NCI-H2196 treated with DMSO at 0.1 percent for 48 hours (cell line): ENCODE results near the gene SSNA1.

Experiments
- DNase-seq: peaks from one replicate; lab custom pipeline; 2025; ENCODE audit not compliant: unreplicated experiment; lab: John Stamatoyannopoulos, UW

SSNA1 gene

DNA sequence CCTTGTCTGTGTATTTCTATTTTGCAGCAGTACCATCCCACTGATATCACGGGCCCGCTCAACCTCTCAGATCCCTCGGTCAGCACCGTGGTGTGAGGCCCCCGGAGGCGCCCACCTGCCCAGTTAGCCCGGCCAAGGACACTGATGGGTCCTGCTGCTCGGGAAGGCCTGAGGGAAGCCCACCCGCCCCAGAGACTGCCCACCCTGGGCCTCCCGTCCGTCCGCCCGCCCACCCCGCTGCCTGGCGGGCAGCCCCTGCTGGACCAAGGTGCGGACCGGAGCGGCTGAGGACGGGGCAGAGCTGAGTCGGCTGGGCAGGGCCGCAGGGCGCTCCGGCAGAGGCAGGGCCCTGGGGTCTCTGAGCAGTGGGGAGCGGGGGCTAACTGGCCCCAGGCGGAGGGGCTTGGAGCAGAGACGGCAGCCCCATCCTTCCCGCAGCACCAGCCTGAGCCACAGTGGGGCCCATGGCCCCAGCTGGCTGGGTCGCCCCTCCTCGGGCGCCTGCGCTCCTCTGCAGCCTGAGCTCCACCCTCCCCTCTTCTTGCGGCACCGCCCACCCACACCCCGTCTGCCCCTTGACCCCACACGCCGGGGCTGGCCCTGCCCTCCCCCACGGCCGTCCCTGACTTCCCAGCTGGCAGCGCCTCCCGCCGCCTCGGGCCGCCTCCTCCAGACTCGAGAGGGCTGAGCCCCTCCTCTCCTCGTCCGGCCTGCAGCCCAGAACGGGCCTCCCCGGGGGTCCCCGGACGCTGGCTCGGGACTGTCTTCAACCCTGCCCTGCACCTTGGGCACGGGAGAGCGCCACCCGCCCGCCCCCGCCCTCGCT is 20.5 kb upstream of the SSNA1 start:
- DNase-seq: peak; percentile 44

DNA sequence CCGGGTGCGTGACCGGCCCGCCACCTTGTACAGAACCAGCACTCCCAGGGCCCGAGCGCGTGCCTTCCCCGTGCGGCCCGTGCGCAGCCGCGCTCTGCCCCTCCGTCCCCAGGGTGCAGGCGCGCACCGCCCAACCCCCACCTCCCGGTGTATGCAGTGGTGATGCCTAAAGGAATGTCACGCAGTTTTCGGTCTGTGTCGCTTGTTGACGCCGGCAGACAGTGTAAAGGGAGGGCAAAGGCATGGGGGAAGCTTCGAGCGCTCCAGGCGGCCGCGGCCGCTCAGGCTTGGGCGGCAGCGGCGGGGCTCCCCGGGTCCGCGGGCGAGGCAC is 19.9 kb upstream of the SSNA1 start:
- DNase-seq: no peak

DNA sequence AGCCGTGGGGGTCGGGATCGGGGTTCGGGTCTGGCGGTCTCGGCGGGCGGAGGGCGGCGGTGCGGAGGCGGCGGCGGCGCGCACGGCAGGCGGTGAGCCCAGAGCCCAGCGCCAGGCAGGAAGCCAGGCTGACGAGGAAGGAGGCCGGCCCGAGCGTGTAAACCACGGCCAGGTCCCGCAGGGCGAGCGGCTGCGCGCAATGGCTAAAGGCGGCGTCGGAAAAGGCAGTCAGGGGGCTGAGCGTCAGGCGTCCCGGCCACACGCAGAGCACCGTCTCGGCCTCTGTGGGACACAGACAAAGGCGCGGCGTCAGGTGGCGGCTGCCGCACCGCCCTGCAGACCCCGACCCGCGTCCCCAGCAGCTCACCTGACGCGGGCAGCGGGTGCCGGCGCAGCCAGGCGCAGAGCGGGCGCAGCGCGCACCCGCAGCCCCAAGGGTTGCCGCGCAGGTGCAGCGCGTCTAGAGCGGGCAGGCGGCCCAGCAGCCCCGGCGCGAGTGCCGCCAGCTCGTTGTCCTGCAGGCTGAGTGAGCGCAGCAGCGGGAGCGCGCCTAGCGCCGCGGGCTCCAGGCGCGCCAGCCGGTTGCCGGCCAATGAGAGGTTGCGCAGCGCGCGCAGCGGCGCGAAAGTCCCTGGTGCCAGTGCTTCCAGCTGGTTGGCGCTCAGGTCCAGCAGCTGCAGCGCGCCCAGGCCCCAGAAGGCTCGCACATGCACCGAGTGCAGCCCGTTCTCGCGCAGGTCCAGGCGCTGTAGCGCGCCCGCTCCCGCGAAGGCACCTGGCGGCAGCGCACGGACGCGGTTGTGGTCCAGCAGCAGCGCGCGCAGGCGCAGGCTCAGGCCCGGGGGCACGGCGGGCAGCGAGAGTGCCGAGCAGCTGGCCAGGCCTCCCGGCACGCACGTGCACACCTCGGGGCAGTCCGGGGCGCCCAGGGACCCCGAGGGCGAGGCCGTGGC is 19.3 kb upstream of the SSNA1 start:
- peak; percentile 90 for DNase-seq

DNA sequence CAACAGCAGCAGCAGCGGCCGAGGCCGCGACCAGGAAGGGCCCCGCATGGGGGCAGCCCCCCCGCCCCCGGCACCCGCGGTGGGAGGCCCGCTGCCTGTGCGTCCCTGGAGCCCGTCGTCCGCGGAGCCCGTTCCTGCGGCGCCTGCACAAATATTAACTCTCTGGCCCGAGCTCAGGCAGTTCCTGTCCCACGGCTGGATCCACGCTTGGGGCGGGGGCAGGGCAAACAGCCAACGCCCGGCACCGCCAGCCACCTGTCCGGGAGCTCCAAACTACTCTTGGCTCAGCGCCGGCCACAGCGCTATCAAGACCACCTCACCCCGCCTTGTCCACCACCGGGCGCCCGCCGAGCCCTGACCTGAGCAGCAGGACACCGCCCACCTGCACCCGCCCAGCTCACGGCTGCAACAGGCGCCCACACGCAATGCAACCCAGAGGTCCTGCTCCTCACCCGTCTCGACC is 18.5 kb upstream of the SSNA1 start, which contains the start of gene LRRC26:
Gene LRRC26 (minus strand): TSS at position 156 of the 463 bp plus-strand sequence. CDS start 108 bp downstream, at position 48.
- no peak for DNase-seq

DNA sequence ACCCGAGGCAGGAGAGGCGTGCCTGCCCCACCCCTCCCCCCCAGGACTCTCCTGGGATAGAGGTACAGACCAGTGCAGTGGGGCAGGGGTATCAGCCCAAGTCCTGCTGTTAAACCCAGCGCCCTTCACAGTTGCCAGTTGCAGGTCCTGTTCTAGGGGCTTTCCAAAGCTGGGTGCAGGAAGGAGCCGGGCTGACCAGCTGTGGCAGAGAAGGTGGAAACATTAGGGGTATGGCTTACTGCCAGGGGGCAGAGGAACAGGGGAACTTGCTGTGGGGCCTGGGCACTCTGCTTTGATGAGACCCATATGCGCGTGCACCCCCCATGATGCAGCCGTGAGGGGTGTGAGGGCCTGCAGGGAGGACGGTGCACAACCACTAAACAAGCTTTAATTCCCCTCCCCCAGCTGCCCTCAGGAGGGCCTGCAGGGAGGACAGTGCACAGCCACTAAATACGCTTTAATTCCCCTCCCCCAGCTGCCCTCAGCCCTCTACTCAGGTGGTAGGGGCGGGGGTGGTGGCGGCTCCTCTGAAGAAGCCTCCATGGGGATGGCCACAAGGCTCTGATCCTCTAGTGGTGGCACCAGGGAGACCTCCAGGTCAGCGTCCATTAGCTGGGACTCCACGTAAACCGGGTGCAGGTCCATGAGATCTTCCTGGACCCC is 17.9 kb upstream of the SSNA1 start:
- no peak for DNase-seq

DNA sequence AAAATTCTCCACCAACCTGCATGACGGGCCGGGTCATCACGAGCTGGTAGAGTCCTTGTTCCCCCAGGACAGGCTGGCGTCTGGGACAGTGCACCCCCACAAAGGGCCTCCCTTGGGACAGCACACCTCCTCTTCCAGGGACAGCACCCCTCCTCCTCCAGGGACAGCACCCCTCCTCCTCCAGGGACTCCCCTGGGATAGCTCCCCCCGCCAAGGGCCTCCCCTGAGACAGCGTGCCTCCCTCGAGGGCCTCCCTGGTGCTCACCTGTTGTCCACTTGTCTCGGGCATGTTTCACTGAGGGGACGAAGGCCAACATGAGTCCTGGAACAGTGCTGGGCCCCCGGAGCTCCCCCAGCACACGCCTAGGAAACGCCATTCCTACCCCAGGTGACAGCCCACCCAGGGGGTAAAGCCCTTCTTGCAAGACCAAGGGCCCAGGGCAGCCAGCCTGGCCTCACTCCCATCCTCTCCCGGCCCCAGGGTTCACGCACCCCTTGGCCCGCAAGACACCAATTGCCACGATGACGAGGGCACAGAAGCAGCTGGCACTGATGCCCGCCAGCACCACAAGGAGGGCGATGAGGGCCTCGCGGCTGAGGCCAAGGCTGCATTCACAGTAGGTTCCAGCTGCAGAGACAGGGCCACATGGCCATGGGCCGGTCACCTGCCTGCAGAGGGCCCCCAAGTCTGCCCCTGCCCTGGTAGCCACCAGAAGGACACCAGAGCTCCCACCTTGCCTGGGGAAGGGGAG is 17.2 kb upstream of the SSNA1 start:
- DNase-seq: no peak

DNA sequence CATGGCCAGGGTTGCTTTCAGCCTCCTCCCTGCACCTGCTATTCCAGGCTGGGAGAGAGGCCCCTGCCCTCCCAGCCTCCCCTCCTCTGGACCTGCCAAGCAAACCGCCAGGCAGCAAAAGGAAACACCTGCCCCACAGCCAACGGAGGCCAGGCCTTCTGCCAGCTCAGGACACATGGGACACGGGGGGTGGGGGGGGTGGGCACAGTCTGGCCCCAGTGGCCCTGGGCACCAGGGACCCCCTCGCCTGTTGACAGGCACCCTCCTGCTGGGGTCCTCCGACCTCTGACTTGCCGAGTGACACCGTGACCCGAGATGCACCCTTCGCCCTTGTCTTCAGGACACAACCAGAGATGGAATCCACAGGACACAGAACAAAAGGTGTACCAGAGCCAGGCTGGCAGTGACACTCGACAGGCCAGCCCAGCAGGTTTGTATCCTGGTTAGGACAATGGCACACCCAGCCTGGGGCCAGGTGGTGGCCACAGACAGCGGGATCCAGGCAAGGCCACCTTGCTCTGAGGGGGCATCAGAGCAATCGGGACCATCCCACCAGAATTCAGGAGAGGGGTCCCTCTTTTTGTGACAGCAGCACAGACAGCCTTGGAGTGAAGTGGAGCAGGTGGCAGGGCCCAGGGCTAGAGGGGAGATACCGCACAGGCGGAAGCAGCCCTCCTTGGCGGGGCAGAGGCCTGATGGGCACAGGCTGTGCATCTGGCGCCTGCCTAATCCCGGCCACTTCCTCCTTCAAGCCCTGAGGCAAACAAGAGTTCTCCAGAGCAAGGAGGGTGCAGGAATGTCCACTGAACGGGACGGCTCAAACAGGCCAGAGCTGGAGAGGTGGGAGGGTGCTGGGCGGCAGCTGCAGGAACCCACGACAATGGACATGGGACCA is 15.3 kb upstream of the SSNA1 start:
- peak; percentile 37 for DNase-seq

DNA sequence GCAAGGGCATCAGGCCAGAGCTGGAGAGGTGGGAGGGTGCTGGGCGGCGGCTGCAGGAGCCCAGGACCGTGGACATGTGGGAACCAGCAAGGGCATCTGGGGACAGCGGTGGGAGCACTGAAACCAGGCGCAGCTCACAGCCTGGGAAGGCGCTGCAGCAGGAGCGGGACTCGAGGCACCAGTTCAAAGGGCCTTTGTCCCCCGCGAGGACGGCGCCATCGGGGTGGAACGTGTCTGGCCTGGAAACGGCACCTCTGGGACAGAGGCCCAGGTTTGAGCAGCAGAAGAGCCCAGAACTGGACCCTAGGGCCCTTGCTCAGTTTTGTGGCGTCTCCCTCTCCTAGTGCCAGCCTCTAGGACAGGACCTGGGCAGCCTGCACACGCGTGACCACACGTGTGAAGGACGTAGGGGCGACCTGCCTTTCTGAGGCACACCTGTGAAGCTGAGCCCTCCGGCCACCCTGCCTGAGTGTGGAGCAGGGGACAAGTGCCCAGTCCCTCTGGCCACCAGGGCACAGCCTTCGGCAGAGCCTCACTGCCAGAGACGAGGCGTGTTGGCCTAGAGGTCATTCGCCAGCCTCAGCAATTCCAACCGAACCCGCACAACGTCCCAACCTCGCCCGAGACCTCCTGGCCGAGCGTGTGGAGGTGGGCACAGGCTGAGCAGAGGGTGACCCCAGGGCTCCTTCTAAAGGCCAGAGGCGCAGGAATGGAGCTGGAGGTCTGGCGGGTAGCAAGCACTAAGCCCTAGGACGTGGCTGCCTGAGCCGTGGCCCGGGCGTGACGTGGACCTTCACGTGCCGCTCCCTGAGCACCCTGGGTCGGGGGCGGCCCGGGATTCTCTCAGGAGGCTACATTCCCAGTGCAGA is 14.4 kb upstream of the SSNA1 start:
- no peak for DNase-seq

DNA sequence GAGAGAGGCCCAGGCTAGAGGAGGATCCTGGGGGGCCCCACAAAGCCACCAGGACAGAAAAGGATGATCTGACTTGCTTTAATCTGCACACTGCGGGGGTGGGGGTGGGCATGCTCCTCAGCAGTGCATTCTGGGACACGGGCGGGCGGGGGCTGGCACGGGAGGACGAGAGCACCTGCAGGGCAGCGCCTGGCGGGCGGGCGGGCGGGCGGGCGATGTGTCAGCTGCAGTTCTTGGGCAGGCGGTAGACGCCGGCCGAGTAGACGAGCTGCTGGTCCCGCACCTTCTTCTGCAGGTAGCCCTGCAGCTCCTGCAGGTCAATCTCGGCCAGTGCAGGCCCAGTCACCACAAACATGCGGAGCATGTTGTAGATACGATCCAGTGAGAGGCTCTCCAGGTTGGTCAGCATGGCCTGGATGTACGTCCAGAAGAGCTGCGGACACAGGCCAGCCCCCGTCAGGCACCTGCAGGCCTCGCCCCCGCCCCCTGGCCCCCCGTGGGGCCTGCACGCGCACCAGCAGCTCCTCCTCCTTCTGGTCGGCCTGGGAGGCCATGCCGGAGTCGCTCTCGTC is 13.7 kb upstream of the SSNA1 start:
- DNase-seq: no peak

DNA sequence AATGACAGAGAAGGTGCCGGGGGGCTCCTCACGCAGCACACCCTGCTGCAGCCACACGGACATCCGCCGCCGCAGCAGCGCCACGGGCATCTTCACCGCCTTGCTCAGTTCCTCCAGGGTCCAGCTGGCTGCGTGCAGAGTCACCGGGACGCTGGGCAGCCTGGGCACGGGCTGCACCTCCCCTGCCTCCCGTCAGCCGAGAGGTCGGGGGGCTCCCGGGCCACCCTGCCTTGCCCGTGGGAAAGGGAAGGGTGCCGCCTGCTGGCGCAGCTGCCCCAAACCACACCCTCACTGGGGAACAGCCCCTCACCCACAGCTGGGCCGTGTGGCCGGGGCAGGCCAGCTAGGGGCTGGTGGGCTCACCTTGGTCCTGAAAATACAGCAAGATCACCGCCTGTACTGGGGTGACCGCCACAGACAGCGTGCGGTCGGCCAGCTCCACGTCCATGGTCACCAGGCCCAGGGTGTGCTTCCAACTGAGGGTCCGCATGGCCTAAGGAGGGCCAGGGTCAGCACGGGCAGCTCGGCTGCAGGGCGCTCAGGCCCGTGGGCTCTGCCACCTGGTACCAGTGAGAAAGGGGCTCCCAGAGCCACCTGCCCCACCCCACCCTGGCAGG is 13.0 kb upstream of the SSNA1 start:
- DNase-seq: no peak

DNA sequence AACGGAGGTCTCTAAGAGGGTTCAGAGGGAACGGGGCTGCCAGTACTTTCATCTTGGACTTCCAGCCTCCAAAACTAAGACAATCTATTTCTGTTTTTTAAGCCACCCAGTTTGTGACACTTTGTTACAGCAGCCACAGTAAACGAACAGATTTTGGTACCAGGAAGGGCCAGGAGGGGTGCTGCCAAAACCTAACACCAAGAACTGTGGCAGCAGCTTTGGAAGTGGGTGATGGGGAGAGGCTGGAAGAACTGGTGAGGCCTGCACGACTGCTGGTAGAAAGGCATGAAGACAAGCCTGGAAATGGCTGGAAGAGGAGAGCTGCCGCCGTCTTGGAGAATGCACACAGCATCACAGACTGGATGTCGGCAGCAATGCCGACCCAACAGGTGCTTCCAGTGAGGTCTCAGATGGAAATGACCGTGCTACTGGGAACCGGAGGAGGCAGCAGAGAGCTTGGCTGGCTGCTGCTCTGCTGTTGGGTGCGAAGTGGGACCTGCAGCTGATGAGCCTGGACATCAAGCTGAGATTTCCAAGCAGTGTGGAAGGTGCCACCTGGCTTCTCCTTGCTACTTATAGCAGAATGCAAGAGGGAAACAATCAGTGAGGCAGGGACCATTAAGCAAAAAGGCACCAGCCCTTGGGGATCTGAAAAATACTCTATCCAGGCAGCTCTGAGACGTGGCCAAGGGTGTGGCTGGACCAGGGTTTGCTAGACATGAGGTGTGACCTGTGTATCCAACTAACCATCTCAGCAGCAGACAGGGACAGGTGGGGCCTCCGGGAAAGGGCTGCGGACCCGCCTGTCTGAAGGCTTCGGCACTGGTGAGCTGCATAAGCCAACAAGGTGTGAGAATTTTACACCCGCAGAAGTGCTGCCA is 11.9 kb upstream of the SSNA1 start:
- peak; percentile 17 for DNase-seq

DNA sequence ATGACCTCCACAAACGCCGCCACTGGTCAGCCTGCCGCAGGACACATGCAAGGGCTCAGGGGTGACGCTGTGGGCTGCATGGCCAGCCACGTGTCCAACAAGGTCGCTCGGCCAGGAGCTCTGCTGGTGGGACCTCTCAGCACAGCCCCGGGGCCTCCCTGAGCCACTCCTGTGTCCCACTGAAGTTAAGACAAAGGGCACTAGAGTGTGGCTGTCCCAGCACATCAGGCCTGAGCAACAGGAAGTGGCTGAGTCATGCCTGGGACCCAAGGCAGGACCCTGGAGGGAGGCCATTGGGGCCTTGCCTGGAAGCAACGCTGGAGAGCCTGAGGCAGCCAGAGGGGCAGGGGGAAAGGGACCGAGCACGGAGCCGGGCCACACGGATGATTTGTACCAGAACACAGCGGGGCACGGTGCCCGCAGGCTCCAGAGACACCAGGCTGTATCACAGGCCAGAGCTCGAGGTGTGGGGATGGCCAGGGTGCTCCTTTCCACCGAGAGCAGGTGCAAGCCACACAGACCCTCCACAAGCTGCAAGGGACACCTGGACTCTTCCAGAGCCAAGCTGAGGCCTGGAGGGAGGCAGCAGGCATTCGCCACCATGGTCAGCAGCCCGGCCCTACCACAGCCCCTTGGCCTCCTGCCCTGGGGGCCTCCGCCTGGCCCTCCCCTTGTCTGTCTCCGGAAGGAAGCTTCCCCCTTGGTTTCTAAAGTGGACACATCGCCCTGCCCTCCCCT is 10.1 kb upstream of the SSNA1 start:
- DNase-seq: no peak

DNA sequence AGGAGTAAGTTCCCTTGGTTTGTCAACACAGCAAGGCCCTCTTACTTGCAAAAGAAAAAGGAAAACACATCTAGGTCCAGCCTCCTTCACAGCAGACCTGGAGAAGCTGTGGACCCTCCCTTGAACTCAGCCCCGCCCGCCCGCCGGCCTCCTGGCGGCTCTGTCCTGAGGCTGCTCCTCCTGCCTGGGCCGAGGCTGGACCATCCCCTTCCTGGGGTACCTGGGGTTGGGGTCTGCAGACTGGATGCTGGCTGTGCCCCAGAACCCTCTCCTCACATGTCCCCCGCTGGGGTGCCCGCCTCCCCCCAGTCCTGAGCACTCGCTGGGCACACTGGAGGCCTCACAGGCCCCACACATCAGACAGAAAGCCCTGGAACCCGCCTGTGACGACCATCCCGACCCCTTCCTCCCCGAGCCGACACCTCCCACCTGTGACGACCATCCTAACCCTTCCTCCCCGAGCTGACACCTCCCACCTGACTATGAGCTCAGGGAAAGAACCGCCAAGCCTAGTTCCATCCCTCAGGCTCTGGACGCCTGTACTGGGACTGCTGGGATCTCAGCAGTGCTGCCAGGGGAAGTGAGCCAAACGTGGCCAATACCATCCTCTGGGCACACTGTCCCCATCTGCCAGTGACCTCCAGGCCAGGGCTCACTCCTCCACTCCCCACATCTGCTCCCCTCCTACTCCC is 9.4 kb upstream of the SSNA1 start:
- DNase-seq: no peak

DNA sequence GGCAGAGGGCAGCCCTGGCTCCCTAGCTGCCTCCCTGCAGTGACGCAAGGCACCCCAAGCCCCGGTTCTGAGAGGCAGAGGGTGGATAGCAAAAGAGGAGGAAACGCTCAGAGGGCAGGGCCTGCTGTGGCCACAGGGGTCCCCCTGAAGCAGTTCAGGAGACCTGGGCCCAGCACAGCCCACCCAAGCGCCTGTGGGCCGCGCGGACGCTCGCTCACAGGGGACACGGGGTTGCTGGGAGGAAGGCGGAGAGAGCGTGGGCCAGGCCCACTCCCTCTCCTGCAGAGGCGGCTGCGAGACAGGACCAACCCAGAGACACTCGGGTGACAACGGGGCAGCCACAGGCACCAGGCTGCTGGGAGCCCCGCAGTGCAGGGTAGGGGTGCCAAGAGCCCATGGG is 8.7 kb upstream of the SSNA1 start:
- DNase-seq: no peak

DNA sequence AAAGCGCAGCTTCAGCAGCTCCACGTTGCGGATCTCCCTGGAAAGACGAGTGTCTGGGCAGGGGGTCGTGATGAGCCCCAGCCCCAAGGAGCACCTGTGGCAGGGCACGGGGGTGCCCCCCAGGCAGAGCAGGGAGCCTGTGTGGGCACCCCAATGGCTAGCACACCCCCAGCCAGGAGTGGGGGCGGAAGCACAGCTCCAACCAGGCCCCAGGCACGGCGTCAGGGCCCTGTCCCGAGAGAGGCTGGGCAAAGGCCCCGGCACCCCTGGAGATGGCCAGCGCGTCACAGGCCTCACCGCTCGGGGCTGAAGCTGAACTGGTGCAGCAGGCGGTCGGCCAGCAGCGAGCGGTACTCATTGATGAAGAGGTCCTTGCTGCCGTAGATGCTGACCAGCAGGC is 8.0 kb upstream of the SSNA1 start:
- no peak for DNase-seq

DNA sequence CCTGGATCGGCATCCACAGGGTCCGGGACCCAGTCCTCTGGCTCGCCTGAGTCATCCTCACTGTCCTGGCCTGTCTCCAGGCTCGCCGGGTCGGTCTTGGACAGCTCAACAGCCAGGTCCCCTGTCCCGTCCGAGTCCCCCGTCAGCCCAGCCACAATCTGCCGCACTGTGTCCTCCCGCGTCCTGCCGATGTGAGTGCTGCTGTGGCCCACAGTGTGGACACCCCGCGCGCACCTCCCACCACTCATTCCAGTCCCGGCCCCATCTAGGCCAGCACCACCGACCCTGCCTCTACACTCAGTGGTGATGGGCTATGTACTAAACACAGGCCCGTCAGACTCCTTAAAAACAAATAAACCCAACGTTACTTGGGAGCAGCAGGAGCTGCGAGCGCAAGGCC is 6.8 kb upstream of the SSNA1 start:
- DNase-seq: no peak
